IPS DF 6.9 (cell line): Measurements from ENCODE around the gene UBE3B.
"Not testable (repeated sequence)": the region's sequence is repeated elsewhere in the genome, so short reads cannot be mapped to it uniquely, and the experiment has no call there.

Experiments used
- DNase-seq: peaks from one replicate; pipeline ENCODE4 v3.0.0-alpha.2; 2013; ENCODE audit warnings: low read depth, low spot score
- H3K27ac ChIP-seq: one replicate; pipeline ENCODE4 v1.5.1; 2013; ENCODE audit warnings: low read length, control low read depth
- H3K27me3 ChIP-seq: 2 replicates; pipeline ENCODE4 v1.6.1; 2013; ENCODE audit warnings: mild to moderate bottlenecking, low read length; ENCODE audit not compliant: control insufficient read depth, insufficient read depth
- H3K36me3 ChIP-seq: 2 replicates; pipeline ENCODE4 v1.6.1; 2013; ENCODE audit warnings: low read length; ENCODE audit not compliant: control insufficient read depth, insufficient read depth
- H3K4me1 ChIP-seq: 2 replicates; pipeline ENCODE4 v1.6.1; 2013; ENCODE audit warnings: low read length; ENCODE audit not compliant: control insufficient read depth, insufficient read depth
- H3K4me3 ChIP-seq: 2 replicates; pipeline ENCODE4 v1.5.1; 2013; ENCODE audit warnings: mild to moderate bottlenecking, low read length
- H3K9me3 ChIP-seq: 2 replicates; pipeline ENCODE4 v1.6.1; 2013; ENCODE audit warnings: low read length, inconsistent platforms; ENCODE audit not compliant: control insufficient read depth, insufficient read depth
- WGBS: extraction: QIAGEN DNeasy Blood & Tissue Kit; methylation state at CpG from one replicate; pipeline ENCODE4 v1.1.7; 2013; ENCODE audit warnings: mixed read lengths, missing lambda C conversion rate; ENCODE audit not compliant: insufficient read length, insufficient coverage; 5-methylcytosine and 5-hydroxymethylcytosine counted together

The UBE3B gene

DNA sequence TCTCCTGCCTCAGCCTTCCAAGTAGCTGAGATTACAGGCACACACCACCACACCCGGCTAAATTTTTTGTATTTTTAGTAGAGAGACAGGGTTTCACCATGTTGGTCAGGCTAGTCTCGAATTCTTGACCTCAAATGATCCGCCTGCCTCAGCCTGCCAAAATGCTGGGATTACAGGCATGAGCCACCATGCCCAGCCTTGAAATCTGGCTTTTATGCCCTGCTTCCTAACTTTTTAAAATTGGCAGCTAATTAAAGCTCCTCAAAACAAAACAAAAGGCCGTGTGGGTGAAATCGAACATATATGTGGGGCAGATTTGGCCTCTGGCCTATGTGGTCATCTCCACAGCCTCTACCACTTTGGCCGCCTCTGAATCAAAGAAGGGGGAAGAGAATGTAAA is 38.3 kb upstream of the UBE3B start:
- WGBS = no CpG with 5 or more reads among the region's 6 CpGs
- no peaks in the 10 kb centered on the region for H3K36me3 ChIP-seq
- DNase-seq = no peak
- no peak overlapping the region for H3K4me3 ChIP-seq
- no peak overlapping the region for H3K27ac ChIP-seq
- H3K4me1 ChIP-seq = peaks cover 6% of the 10 kb centered on the region
- no peaks in the 10 kb centered on the region for H3K9me3 ChIP-seq
- no peaks in the 10 kb centered on the region for H3K27me3 ChIP-seq

- not testable (repeated sequence) for H3K4me3 ChIP-seq, H3K9me3 ChIP-seq, H3K27me3 ChIP-seq, H3K36me3 ChIP-seq, H3K27ac ChIP-seq, DNase-seq, H3K4me1 ChIP-seq
- WGBS = no CpG with 5 or more reads among the region's 13 CpGs
Observed at GRCh38 chr12:109439951-109440350, 37.5 kb upstream of the UBE3B start.

- no CpG with 5 or more reads among the region's 9 CpGs for WGBS
- Histone ChIP-seq H3K36me3 (no peaks in the 10 kb centered on the region), H3K27me3 (no peaks in the 10 kb centered on the region), H3K4me3 (no peak overlapping the region), H3K9me3 (no peaks in the 10 kb centered on the region), H3K4me1 (peaks cover 2% of the 10 kb centered on the region), H3K27ac (no peak overlapping the region)
- no peak for DNase-seq
Observed at GRCh38 chr12:109440851-109441490, 36.5 kb upstream of the UBE3B start.

DNA sequence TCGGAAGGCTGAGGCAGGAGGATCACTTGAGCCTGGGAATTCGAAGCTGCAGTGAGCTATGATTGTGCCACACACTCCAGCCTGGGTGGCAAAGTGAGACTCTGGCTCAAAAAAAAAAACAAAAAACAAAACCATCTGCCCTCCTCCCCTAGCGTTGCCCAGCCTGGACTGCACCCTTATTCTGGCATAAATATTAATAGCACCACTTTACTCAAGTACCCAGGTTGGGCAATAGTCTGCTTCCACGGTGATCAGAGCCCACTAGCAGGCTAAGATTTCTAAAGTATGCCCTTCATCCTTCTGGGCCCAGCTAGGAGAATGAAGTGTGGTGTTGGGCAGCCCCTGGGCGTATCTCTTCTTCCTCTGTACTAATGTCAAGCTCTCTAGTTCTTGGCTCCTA is 33.6 kb upstream of the UBE3B start:
- no peak overlapping the region for H3K4me3 ChIP-seq
- no peaks in the 10 kb centered on the region for H3K4me1 ChIP-seq
- H3K36me3 ChIP-seq = peaks cover 5% of the 10 kb centered on the region; the same call in 1 of the 2 replicates
- H3K27me3 ChIP-seq = no peaks in the 10 kb centered on the region
- no peaks in the 10 kb centered on the region for H3K9me3 ChIP-seq
- H3K27ac ChIP-seq = no peak overlapping the region
- WGBS = no CpG with 5 or more reads among the region's 5 CpGs
- no peak for DNase-seq

- no peak for DNase-seq
- H3K4me1 ChIP-seq = no peaks in the 10 kb centered on the region
Observed at GRCh38 chr12:109444259-109444658, 33.2 kb upstream of the UBE3B start.

DNA sequence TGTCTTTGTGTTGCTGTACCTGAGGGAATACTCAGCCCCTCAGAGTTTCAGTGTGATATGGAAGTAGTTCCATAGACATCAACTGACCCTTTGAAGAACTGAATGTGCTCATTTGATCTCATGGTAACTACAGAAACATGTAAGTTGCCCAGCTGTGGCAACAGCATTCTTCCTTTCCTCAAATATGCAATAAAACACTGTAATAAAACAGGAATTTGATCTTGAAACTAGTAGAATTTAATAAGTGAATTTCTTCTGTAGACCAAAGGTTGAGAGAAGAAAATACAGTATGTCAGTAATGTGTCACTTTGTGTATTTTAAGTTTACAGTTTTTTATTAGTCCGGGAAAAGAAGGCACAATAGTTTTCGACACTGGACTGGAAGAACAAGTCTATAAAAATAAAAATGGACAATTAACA is 32.2 kb upstream of the UBE3B start:
- no peaks in the 10 kb centered on the region for H3K4me1 ChIP-seq
- no peaks in the 10 kb centered on the region for H3K9me3 ChIP-seq
- H3K36me3 ChIP-seq = peaks cover 5% of the 10 kb centered on the region; the same call in 1 of the 2 replicates
- no CpG with 5 or more reads among the region's 2 CpGs for WGBS
- H3K4me3 ChIP-seq = no peak overlapping the region
- no peak overlapping the region for H3K27ac ChIP-seq
- no peaks in the 10 kb centered on the region for H3K27me3 ChIP-seq
- no peak for DNase-seq

More at GRCh38 chr12:109444259-109444658, 33.2 kb upstream of the UBE3B start:
- H3K27me3 ChIP-seq = no peaks in the 10 kb centered on the region
- H3K36me3 ChIP-seq = peaks cover 5% of the 10 kb centered on the region; the same call in 1 of the 2 replicates
- no peak overlapping the region for H3K27ac ChIP-seq
- WGBS = no CpG with 5 or more reads among the region's 6 CpGs
- no peak overlapping the region for H3K4me3 ChIP-seq
- no peaks in the 10 kb centered on the region for H3K9me3 ChIP-seq

DNA sequence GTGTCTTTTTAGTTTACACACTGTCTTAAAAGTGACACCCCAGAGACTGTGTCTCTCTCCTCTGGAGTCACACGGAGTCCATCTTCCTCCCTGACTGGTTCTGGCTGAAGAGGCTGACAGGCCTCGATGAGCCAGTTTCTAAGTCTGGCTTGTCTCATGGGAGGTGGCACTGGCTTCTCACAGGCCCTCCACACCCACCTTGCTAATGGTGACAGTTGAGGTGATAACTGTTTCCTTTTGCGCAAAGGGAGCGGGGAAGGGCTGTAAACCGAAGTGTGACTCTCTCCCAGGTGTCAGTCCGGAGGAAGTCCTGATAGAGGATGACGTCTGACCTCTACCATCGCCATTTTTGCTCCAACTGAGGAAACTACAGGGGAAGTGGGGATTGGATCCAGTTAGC is 30.6 kb upstream of the UBE3B start:
- no peak overlapping the region for H3K4me3 ChIP-seq
- H3K27ac ChIP-seq = no peak overlapping the region
- H3K27me3 ChIP-seq = no peaks in the 10 kb centered on the region
- DNase-seq = no peak
- H3K9me3 ChIP-seq = no peaks in the 10 kb centered on the region
- WGBS = no CpG with 5 or more reads among the region's 8 CpGs
- peaks cover 9% of the 10 kb centered on the region for H3K36me3 ChIP-seq
- H3K4me1 ChIP-seq = no peaks in the 10 kb centered on the region

DNA sequence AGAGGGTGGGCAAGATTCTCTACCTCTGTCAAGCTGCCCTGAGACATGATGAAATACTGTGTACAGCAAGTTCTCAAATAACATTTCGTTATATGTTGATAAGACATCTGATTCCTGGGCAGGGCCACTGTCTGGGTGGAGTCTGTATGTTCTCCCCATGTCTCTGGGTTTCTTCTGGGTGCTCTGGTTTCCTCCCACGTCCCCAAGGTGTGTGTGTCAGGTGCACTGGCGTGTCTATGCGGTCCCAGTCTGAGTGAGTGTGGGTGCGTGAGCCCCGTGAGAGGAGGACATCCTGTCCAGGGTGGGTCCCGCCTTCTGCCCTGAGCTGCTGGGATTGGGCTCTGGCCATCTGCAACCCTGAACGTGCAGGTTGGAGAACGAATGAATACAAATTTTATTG is 30.0 kb upstream of the UBE3B start:
- no peak for DNase-seq
- no peak overlapping the region for H3K27ac ChIP-seq
- no peaks in the 10 kb centered on the region for H3K9me3 ChIP-seq
- WGBS = no CpG with 5 or more reads among the region's 9 CpGs
- H3K27me3 ChIP-seq = no peaks in the 10 kb centered on the region
- H3K36me3 ChIP-seq = peaks cover 9% of the 10 kb centered on the region
- H3K4me1 ChIP-seq = no peaks in the 10 kb centered on the region
- no peak overlapping the region for H3K4me3 ChIP-seq

DNA sequence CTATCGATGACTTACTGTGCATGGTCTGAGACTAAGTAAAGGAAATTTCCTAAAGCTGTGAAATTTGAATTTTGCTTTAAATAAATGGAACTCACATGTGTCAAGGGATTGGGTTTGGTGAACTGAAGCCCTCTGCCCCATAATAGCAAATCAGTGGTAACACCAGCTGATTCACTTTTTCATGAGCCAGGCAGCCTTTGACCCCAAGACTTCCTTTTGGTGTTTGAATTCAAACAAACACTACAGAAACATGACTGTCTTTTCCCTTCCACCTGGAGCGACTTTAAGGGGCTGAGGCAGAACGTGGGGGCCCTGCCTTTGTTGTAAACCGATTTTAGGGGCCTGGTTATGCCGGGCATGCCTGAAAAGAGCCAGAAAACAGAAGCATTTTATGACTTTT is 29.2 kb upstream of the UBE3B start:
- DNase-seq = no peak
- peaks cover 9% of the 10 kb centered on the region for H3K36me3 ChIP-seq
- H3K27me3 ChIP-seq = no peaks in the 10 kb centered on the region
- no peak overlapping the region for H3K4me3 ChIP-seq
- no CpG with 5 or more reads among the region's 5 CpGs for WGBS
- H3K27ac ChIP-seq = no peak overlapping the region
- H3K9me3 ChIP-seq = no peaks in the 10 kb centered on the region
- H3K4me1 ChIP-seq = no peaks in the 10 kb centered on the region

DNA sequence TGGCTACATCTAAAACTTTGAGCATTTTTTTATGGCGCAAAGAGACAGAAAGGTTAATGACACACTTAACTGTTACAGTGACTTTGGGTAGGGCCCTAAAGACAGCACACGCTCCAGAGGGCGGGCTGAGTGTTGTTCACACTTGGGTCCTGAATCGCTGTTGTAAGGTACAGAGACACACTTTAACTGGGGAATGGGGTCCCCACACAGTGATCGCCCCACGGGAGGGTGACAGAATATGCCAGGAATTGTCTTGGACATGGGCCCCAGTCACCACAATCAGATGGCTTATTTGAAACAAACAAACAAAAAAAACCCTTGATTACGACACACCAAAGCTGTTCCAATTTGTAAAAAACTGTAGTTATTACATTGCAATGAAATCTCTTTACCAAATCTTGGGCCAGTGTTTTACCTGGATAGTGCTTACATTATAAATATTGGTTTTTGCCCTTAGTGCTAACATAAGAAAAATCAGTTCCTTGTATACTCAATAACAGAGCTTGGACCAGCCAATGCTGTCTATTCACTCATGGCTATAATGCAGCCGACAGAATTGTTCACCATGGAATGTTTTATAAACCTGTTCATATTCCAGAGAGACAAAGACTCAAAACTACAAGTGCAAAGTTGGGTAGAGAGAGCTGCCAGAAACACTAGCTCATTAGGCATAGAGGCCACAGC is 28.6 kb upstream of the UBE3B start:
- WGBS = no CpG with 5 or more reads among the region's 8 CpGs
- no peak overlapping the region for H3K27ac ChIP-seq
- no peaks in the 10 kb centered on the region for H3K9me3 ChIP-seq
- no peaks in the 10 kb centered on the region for H3K27me3 ChIP-seq
- no peak for DNase-seq
- H3K36me3 ChIP-seq = peaks cover 15% of the 10 kb centered on the region
- H3K4me3 ChIP-seq = no peak overlapping the region
- H3K4me1 ChIP-seq = no peaks in the 10 kb centered on the region
